Measurements from ENCODE around the gene BMP2K.

BMP2K gene

GRCh38 chr4:78923464-78924312, 147.5 kb downstream of the BMP2K start:
- FAIRE-seq, result no peak
- DNase-seq (ENCODE audit: low spot score), result no peak

DNA sequence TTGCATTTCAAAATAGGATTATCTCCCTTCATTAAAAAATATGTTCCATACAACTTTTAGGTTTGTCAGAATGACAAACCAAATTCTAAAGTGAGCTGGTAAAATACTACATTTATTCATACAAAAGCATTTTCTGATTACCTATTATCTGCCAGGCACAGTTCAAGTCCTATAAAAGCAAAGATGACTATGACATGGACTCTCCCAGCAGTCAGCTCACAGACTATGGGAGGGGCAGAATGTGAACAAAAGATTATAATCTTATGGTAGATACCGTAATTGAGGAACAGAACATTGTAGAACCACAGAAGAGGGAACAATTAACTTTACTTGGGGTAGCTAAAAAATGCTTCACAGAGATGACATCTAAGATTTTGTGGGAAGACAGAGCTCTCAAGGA, 150.7 kb downstream of the BMP2K start:
- DNase-seq (ENCODE audit: low spot score), result no peak

GRCh38 chr4:78928835-78929234, 152.7 kb downstream of the BMP2K start:
- DNase-seq (ENCODE audit: low spot score), result no peak
- no peak for FAIRE-seq

More for the DNA sequence above, 150.7 kb downstream of the BMP2K start:
- FAIRE-seq, result no peak

GRCh38 chr4:78930016-78930629, 154.0 kb downstream of the BMP2K start:
- DNase-seq (ENCODE audit: low spot score), result no peak
- no peak for FAIRE-seq

DNA sequence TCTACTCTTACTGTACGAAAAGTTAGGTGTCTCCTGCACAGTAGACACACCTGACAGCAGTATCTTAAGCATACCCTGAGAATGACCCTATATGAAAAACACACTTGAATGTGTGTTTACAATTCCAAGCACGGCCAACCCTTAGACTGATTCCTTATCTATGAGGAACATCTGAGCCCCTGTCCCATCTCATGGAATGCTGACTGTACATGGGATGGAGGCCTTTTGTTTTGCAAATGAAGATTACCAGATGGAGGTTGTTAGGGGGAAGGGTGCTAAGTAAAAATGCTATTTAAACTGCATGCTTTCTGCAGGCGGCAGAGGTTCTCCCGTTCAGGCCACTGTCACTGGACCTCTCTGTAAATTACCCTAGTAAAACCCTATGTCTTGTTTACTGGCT, 160.8 kb downstream of the BMP2K start:
- DNase-seq (ENCODE audit: low spot score), result no peak
- no peak for FAIRE-seq

DNA sequence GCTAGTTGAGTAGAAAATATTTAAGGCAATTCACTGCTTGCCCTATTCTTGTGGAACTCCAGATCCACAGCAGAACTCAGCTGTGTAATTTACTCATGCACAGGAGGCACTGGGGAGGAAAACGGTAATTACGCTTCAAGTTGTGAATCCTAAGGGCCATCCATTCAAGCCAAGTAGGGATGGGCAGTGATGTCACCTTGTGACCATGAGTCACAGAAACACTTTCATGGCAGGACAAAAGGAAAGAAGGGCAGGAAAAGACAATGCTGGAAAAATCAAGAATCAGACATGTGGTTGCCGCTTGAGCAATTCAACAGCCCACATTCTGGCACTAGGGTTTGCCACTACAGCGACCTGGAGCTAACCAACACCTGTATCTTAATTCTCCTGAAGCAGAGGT, 161.7 kb downstream of the BMP2K start:
- FAIRE-seq (no peak), DNase-seq (ENCODE audit: low spot score) (peak; percentile 53)

- DNase-seq (ENCODE audit: low spot score), result no peak
- FAIRE-seq, result no peak
Measured at GRCh38 chr4:78938474-78938867, 162.3 kb downstream of the BMP2K start.

DNA sequence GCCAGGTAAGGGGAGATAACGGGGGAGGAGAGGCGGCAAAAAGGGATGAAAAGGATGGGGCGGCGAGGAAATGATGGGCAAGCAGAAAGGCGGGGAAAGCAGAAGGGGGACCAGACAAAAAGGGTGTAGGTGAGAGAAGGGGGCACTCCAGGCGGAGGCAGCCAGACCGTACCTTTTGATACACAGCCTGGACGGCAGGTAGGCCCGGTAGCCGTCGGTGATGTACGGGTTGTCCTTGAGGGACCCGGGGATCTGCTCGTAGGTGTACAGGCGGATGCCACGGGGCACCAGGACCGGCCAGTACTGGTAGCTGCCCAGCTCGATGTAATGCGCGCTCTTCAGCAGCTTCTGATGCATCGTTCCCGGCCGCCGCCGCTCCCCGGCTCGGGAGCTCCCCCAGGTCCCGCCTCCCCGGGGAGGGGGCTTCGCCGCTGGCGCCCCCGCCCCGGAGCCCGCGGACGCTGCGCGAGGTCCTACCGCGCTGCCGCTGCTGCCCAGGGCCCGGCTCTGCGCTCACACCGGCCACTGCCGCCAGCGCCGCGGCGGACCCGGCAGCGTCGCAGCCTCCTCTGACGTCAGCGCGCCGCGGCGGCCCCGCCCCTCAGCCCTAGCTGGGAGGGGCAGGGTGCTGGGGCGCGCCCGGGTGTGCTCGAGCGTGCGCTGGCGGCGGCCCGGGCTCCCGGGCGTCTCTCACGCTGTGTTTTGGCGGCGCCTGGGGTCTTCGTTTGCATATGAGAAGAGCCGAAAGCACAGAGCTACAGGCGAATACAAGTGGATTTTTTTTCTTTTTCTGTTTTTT, 162.9 kb downstream of the BMP2K start, which contains the start of gene PAQR3:
PAQR3 (minus strand) TSS at position 571 of the 799 bp plus-strand sequence; CDS start at position 357, 214 bp downstream.
- DNase-seq (ENCODE audit: low spot score) (peak; percentile 56), FAIRE-seq (no peak)

GRCh38 chr4:78939667-78940008, 163.5 kb downstream of the BMP2K start:
- no peak for DNase-seq (ENCODE audit: low spot score)
- FAIRE-seq, result no peak

DNA sequence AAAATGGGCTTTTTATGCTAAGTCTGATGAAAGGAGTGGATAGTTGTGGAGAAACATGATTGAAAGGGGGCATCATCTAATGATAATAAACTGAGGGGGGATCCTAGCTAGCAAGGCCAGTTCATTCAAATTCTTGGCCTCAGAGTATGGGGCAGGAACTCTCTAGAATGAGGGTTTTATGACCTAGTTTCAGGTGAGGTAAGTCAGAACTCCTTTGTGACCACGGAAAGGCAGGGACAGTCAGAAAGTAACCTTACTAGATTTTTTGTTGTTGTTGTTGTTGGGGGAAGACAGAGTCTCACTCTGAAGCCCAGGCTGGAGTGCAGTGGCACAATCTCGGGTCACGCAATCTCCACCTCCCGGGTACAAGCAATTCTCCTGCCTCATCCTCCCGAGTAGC, 164.6 kb downstream of the BMP2K start:
- no peak for DNase-seq (ENCODE audit: low spot score)
- no peak for FAIRE-seq

DNA sequence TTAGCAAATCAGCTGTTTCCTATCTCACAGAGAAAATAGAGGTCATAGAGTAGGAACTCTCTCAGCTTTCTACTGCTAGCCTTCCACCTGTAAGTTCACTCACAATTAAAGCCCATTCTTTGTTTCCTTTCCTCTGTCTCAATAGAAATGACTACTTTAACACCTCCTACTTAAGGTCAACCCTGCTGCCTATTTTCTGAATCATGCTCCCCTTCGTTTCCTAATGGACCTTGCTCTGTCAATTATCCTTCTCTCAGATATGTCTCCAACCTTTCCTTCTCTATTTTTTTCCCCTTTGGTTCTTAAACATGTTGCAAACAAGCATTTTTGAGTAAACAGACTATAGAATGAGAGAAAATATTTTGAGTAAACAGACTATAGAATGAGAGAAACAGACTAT, 168.2 kb downstream of the BMP2K start:
- FAIRE-seq, result no peak
- DNase-seq (ENCODE audit: low spot score), result no peak

DNA sequence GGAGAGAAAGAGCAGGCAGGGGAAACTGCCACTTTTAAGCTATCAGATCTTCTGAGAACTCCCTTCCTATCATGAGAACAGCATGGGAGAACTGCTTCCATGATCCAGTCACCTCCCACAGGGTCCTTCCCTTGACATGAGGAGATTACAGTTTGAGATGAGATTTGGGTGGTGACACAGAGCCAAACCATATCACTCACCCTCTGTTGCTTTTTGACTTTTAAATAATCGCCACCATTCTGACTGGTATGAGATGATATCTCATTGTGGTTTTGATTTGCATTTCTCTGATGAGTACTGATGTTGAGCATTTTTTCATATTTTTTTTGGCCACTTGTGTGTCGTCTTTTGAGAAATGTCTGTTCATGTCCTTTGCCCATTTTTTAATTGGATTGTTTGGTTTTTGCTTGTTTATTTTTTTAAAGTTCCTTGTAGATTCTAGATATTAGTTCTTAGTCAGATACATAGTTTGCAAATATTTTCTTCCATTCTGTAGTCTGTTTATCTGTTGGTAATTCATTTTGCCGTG, 169.6 kb downstream of the BMP2K start:
- FAIRE-seq (no peak), DNase-seq (ENCODE audit: low spot score) (no peak)

GRCh38 chr4:78949735-78950134, 173.6 kb downstream of the BMP2K start:
- FAIRE-seq (no peak), DNase-seq (ENCODE audit: low spot score) (no peak)

GRCh38 chr4:78951862-78952472, 175.8 kb downstream of the BMP2K start:
- FAIRE-seq, result peak; percentile 75
- peak; percentile 32 for DNase-seq (ENCODE audit: low spot score)

DNA sequence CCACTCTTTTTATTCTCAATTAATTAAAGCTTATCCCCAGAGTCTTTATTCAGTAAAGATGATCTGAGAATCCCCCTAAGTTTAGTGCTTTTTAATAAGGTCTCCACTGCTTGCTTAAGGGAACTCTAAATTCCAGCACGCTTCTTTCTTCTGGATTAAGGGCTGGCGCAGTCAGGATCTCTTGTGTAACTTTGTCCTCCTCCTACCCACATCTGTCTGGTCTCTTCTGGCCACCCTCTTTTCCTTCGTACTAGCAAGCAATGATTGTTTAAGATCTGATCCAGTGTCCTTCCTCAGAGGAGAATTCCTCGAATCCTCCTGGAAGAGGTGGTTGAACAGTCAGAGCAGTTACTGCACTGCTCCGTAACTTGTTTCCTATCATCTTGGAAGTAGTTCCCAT, 177.1 kb downstream of the BMP2K start:
- DNase-seq (ENCODE audit: low spot score) (no peak), FAIRE-seq (no peak)

- FAIRE-seq (no peak), DNase-seq (ENCODE audit: low spot score) (no peak)
Measured at GRCh38 chr4:78953769-78954666, 177.9 kb downstream of the BMP2K start.

GRCh38 chr4:78956975-78957374, 180.8 kb downstream of the BMP2K start:
- no peak for DNase-seq (ENCODE audit: low spot score)
- no peak for FAIRE-seq

DNA sequence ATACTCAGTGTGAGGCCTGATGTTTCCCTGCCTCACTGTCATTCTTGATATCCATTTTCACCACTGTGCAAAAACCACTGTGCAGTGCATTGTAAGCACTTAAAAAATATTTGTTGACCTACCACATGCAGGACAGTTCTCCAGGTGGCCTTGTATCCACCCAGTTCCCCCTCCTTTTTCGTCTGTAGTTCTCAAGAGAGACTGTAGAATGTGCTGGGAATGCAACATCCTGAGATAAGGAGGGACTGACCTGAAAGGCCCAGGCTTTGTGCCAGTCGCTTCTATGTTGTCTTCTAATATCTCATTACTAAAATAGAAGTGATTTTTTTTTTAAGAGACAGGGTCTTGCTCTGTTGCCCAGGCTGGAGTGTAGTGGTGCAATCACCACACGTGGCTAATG, 184.8 kb downstream of the BMP2K start:
- FAIRE-seq (no peak), DNase-seq (ENCODE audit: low spot score) (no peak)

Measured in RCC 7860 (cell line).